ENCODE results near the gene CD300LF. TPM values are rescaled to one million over a fixed set of nuclear protein-coding genes. Genes with fewer than 3 reads are reported as not detected.

CD300LF gene
- total RNA-seq, 1 experiment from 2014 or later, result not detected

- no peak overlapping the region for H3K9ac ChIP-seq (ENCODE audit: low read length)
- H3K9me3 ChIP-seq (ENCODE audit: low read length), result no peaks in the 10 kb centered on the region
- peak; percentile 17 for DNase-seq
- CTCF ChIA-PET, result no interaction called here
- no peak overlapping the region for H3K27ac ChIP-seq (ENCODE audit: low read length)
- ATAC-seq, result peak; percentile 55
- H3K79me2 ChIP-seq (ENCODE audit: low read length), result no peaks in the 10 kb centered on the region
- H3F3A ChIP-seq (ENCODE audit: low read length, unreplicated experiment), result no peaks in the 10 kb centered on the region
- no peaks in the 10 kb centered on the region for H3K36me3 ChIP-seq (ENCODE audit: low read depth, low read length)
- H3K4me1 ChIP-seq (ENCODE audit: insufficient read depth, low read length), result no peaks in the 10 kb centered on the region
- TF ChIP-seq, protein P1, sequence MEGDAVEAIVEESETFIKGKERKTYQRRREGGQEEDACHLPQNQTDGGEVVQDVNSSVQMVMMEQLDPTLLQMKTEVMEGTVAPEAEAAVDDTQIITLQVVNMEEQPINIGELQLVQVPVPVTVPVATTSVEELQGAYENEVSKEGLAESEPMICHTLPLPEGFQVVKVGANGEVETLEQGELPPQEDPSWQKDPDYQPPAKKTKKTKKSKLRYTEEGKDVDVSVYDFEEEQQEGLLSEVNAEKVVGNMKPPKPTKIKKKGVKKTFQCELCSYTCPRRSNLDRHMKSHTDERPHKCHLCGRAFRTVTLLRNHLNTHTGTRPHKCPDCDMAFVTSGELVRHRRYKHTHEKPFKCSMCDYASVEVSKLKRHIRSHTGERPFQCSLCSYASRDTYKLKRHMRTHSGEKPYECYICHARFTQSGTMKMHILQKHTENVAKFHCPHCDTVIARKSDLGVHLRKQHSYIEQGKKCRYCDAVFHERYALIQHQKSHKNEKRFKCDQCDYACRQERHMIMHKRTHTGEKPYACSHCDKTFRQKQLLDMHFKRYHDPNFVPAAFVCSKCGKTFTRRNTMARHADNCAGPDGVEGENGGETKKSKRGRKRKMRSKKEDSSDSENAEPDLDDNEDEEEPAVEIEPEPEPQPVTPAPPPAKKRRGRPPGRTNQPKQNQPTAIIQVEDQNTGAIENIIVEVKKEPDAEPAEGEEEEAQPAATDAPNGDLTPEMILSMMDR (conservative IDR thresholded peaks at IDR 0.05; ENCODE audit: low read depth, low read length), result 0 out of 2 replicates have a peak, but pooled peaks have one; percentile 19
- no peak for TF ChIP-seq EZH2 (IDR thresholded peaks at IDR 0.05; ENCODE audit: low read length, unreplicated experiment)
- no peaks in the 10 kb centered on the region for H3K9me2 ChIP-seq (replicated peaks; ENCODE audit: low read length)
- no peak overlapping the region for H3K4me2 ChIP-seq (ENCODE audit: low read length)
- intact Hi-C loops (cut with micrococcal nuclease), result no loop called here
- no peak overlapping the region for H3K4me3 ChIP-seq (ENCODE audit: low read length)
- peaks cover 76% of the 10 kb centered on the region for H3K27me3 ChIP-seq (ENCODE audit: low read length)
- BruUV-seq (replicated peaks), result no TSS peak
- no peak overlapping the region for H2AFZ ChIP-seq (ENCODE audit: low read length)
- POLR2A ChIA-PET (ENCODE audit: unreplicated experiment), result no interaction called here
- H4K20me1 ChIP-seq (ENCODE audit: low read length), result no peaks in the 10 kb centered on the region
These were observed 26.0 kb downstream of the CD300LF start for GRCh38 chr17:74686761-74687160.

DNA sequence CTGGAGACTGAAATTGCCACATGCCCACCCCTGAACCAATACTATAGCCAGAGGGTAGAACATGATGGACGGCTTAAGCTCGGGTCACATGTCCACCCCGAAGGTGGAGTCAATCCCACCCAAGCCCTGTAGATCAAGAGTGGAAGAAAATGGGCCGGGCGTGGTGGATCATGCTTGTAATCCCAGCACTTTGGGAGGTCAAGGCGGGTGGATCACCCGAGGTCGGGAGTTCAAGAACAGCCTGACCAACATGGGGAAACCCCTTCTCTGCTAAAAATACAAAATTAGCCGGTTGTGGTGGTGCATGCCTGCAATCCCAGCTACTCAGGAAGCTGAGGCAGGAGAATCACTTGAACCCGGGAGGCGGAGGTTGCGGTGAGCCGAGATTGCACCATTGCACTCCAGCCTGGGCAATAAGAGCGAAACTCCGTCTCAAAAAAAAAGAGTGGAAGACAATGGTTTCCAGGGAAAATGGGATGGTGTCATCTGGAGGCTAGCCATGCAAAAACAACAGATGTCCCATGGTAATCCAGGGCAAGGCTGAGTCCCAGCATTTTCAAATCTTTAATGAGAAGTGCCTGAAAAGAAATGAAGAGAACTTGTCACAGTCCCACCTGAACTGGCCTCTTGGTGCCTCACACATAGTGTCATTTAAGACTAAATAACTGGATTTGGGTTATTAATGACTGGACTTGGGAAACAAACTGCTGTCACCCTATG lies 30.1 kb downstream of the CD300LF start:
- intact Hi-C loops (cut with micrococcal nuclease), result no loop called here
- Histone ChIP-seq H3K9me2 (replicated peaks; ENCODE audit: low read length) (no peaks in the 10 kb centered on the region), H2AFZ (ENCODE audit: low read length) (no peak overlapping the region), H3K36me3 (ENCODE audit: low read depth, low read length) (no peaks in the 10 kb centered on the region), H3F3A (ENCODE audit: low read length, unreplicated experiment) (no peaks in the 10 kb centered on the region), H3K9me3 (ENCODE audit: low read length) (no peaks in the 10 kb centered on the region), H3K27ac (ENCODE audit: low read length) (no peak overlapping the region), H3K79me2 (ENCODE audit: low read length) (no peaks in the 10 kb centered on the region), H3K9ac (ENCODE audit: low read length) (no peak overlapping the region), H3K4me2 (ENCODE audit: low read length) (no peak overlapping the region), H3K4me1 (ENCODE audit: insufficient read depth, low read length) (no peaks in the 10 kb centered on the region), H4K20me1 (ENCODE audit: low read length) (no peaks in the 10 kb centered on the region), H3K27me3 (ENCODE audit: low read length) (peaks cover 68% of the 10 kb centered on the region), H3K4me3 (ENCODE audit: low read length) (no peak overlapping the region)
- DNase-seq (no peak), ATAC-seq (no peak)
- no TSS peak for BruUV-seq (replicated peaks)
- no peak for TF ChIP-seq EZH2 (IDR thresholded peaks at IDR 0.05; ENCODE audit: low read length, unreplicated experiment)
- no peak for TF ChIP-seq EZH2phosphoT487 (IDR thresholded peaks at IDR 0.05; ENCODE audit: borderline replicate concordance, low read length)
- TF ChIP-seq, protein P1 (conservative IDR thresholded peaks at IDR 0.05; ENCODE audit: low read depth, low read length), result no peak
- POLR2A ChIA-PET (ENCODE audit: unreplicated experiment), result no interaction called here
- CTCF ChIA-PET, result no interaction called here

DNA sequence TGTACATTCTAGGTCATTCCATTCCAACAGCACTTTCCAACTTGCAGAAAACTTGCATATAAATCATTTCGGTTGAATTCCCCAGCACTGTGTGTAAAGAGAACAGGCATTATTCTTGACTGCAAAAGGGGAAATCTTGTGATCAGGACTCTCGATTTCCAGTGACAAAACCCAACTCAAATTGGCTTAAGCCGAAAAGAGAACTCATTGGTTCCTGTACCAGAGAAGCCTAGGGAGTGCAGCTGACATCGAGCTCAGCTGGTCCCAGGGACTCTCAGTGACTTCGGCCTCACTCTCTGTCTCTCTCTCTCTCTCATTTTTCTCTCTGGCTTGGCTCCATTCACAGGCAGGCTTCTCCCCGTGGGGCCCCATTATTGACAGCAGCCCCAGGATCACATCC lies 30.7 kb downstream of the CD300LF start:
- no peaks in the 10 kb centered on the region for H3K4me1 ChIP-seq (ENCODE audit: insufficient read depth, low read length)
- intact Hi-C loops (cut with micrococcal nuclease), result no loop called here
- H3K79me2 ChIP-seq (ENCODE audit: low read length), result no peaks in the 10 kb centered on the region
- H3F3A ChIP-seq (ENCODE audit: low read length, unreplicated experiment), result no peaks in the 10 kb centered on the region
- BruUV-seq (replicated peaks), result no TSS peak
- no peak overlapping the region for H3K4me3 ChIP-seq (ENCODE audit: low read length)
- no peak overlapping the region for H3K9ac ChIP-seq (ENCODE audit: low read length)
- TF ChIP-seq EZH2phosphoT487 (IDR thresholded peaks at IDR 0.05; ENCODE audit: borderline replicate concordance, low read length), result no peak
- TF ChIP-seq, protein P1 (conservative IDR thresholded peaks at IDR 0.05; ENCODE audit: low read depth, low read length), result no peak
- no peaks in the 10 kb centered on the region for H3K9me3 ChIP-seq (ENCODE audit: low read length)
- H4K20me1 ChIP-seq (ENCODE audit: low read length), result no peaks in the 10 kb centered on the region
- CTCF ChIA-PET, result no interaction called here
- H2AFZ ChIP-seq (ENCODE audit: low read length), result no peak overlapping the region
- DNase-seq, result no peak
- no peak for ATAC-seq
- H3K9me2 ChIP-seq (replicated peaks; ENCODE audit: low read length), result no peaks in the 10 kb centered on the region
- H3K27ac ChIP-seq (ENCODE audit: low read length), result no peak overlapping the region
- H3K36me3 ChIP-seq (ENCODE audit: low read depth, low read length), result no peaks in the 10 kb centered on the region
- no peak overlapping the region for H3K4me2 ChIP-seq (ENCODE audit: low read length)
- peaks cover 66% of the 10 kb centered on the region for H3K27me3 ChIP-seq (ENCODE audit: low read length)
- POLR2A ChIA-PET (ENCODE audit: unreplicated experiment), result no interaction called here

Data from PC-3 (cell line).